Skeletal muscle cell (primary cell): ENCODE data around the gene OVCH2.
"Not testable (repeated sequence)": the region's sequence is repeated elsewhere in the genome, so short reads cannot be mapped to it uniquely, and the experiment has no call there.

Experiments
- DNase-seq: peaks from one replicate; pipeline ENCODE4 v3.0.0-alpha.2; 2010; ENCODE audit warnings: low read depth
- H3K4me3 ChIP-seq: 2 replicates; pipeline ENCODE4 v1.5.1; 2011; ENCODE audit warnings: low read depth, mild to moderate bottlenecking, control low read depth, low read length, moderate library complexity

OVCH2 gene

DNA sequence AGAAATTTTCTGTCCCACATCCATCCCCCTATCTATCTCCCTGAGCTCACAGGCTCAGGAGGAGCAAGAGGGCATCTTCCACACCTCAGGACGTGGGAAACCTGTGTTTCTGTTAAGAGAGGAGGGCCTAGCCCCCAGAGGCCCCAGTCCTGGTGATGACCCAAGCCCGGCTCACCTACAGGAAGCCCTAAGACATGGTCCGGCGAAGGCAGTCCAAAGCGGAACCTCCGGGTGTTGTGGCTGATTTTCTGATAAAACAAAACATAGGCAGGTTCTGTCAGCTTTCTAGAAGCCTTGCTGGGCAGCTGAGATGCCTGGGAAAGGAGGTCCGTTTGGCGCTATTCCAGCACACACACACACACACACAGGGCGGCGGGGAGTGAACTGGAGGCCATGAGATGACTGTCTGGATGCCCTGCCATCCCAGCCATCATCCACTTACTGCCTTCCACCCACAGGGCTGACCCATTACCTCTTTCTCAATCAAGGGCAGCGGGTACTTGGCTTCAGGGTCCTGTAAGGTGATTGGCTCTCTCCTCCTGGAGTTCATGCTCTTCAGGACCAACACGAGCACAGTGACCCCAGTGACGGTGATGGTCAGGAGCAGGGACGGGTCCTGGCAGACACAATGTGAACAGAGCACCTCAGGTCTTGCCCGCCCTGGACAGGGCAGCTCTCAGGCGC is 33.9 kb downstream of the OVCH2 start:
- no peak overlapping the region for H3K4me3 ChIP-seq
- DNase-seq: no peak

- no peak overlapping the region for H3K4me3 ChIP-seq
- DNase-seq: no peak
Observed at GRCh38 chr11:7671347-7672215, 34.7 kb downstream of the OVCH2 start.

- no peak for DNase-seq
- H3K4me3 ChIP-seq: no peak overlapping the region
Observed at GRCh38 chr11:7670641-7671040, 35.6 kb downstream of the OVCH2 start.

DNA sequence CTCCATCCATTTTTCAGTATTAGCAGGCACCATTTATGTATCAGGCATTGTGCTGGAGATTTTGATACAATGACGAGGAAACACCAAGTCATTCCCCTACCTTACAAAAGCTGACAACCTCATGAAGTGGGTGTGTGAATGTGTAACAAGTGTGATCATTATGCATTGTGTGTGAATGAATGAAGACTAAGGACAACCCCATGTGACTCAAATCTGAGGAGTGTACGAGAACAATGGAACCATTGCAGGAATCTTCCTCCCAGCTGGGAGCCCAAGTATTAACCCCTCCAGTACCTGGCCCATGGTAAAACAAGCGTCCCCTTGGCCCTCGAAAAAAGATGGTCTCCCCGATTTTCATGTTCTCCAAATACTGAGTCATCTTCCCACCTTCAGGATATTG is 37.4 kb downstream of the OVCH2 start:
- DNase-seq: no peak

DNA sequence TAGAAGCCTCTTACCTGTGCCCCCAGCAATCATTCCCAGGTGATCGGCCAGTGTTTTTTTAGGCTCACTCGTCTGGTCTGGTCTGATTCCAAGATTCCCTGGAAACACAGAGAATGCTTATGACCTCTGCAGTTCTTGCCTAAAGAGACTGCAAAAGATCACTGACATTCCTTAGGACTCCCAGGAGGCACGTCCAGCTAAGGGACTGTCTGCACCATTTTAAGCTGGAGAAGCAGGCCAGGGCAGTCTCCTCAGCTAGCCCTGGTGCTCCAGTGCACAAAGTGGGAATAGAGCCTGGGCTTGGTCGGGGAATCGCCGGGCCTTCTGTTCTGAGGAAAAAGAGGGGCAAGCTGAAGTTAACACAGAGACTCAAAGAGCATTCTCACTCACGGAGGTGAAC is 37.8 kb downstream of the OVCH2 start:
- no peak for DNase-seq
- no peak overlapping the region for H3K4me3 ChIP-seq

More for the DNA sequence above, 37.4 kb downstream of the OVCH2 start:
- no peak overlapping the region for H3K4me3 ChIP-seq

DNA sequence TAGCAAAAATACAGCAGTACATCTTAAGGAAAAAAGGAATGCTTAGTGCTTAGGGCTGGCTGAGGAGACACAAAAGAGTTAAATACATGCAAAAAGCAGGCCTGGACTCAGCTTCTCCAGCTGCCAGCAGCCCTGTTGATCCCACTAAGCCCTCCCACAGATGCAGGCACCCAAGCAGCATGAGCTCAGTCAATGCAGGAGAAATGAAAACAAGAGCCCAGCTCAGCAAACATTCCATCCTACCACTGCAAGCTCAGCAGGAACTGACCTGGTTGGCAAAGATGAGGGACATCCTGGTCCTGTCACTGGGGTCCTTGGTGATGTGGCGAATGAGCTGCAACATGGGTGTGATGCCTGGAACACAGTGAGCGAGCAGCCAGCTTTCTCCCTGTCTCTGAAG is 38.8 kb downstream of the OVCH2 start:
- no peak overlapping the region for H3K4me3 ChIP-seq
- no peak for DNase-seq

DNA sequence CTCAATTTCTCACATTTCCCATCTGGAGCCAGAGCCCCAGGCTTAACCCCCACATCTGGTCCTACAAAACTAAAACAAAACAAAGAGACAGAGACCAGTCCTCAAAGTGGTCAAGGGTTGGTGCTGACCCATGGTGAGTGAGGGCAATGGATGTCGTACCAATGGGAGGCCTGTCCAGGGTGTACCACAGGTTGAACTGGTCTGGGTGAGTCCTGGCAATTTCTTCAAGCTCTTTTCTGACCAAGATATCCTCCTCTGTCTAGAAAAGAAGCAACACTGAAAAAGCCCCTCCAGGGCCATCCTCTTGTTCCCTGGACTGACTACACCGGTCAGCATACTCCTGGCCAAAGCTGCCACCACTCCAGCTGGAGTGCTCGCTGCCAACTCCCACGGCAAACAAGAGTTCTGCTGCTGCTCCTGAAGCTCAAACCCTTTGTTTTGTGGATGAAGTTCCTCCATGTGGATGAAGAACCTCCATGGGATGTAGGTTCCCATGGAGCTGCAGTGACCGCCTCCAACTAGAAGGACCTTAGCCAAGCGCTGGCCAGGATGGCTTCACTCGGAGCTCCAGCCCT is 39.9 kb downstream of the OVCH2 start:
- H3K4me3 ChIP-seq: no peak overlapping the region
- DNase-seq: no peak

GRCh38 chr11:7665473-7666291 is 40.6 kb downstream of the OVCH2 start:
- H3K4me3 ChIP-seq: no peak overlapping the region
- DNase-seq: peak; percentile 18

GRCh38 chr11:7664867-7665266 is 41.4 kb downstream of the OVCH2 start:
- no peak for DNase-seq
- no peak overlapping the region for H3K4me3 ChIP-seq

DNA sequence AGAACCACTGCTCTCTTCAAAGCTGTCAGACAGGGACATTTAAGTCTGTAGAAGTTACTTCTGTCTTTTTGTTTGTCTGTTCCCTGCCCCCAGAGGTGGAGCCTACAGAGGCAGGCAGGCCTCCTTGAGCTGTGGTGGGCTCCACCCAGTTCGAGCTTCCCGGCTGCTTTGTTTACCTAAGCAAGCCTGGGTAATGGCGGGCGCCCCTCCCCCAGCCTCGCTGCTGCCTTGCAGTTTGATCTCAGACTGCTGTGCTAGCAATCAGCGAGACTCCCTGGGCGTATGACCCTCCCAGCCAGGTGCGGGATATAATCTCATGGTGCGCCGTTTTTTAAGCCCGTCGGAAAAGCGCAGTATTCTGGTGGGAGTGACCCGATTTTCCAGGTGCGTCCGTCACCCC is 42.7 kb downstream of the OVCH2 start:
- not testable (repeated sequence) for DNase-seq, H3K4me3 ChIP-seq

DNA sequence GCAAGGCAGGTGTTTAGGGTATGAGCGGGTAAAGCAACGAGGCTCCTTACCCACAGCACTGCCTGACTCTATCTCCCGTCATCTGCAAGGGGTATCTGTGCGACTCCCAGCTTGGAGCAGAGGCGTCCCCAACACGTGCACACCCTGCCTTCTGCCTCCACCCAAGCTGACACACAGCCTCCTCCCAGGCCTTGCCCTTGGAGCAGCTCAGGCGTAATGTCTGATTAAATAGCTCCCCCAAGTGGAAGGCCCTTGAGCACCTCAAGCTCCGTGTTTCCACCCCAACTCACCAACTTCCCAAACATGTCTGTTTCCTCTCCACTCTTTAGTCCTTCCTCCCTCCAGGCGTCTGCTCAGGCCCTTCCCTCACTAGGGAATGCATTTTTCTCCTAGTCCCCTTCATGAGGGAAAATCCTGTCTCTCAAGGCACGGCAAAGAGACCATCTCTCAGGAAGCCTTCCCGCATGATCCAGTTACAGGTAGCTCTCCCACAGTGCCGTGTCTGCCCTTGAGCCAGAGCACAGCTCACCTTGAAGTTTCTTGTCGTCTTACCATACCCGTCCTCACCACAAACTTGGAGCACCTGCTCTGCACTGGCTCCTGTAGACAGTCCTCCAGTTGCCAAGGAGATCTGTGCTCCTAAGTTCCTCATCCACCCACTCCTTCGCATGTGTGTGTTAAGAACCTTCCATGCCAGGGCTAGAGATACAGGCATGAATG is 48.8 kb downstream of the OVCH2 start:
- H3K4me3 ChIP-seq: no peak overlapping the region

GRCh38 chr11:7656704-7657103 is 49.6 kb downstream of the OVCH2 start:
- no peak for DNase-seq
- H3K4me3 ChIP-seq: no peak overlapping the region

More for the DNA sequence above, 48.8 kb downstream of the OVCH2 start:
- DNase-seq: no peak

DNA sequence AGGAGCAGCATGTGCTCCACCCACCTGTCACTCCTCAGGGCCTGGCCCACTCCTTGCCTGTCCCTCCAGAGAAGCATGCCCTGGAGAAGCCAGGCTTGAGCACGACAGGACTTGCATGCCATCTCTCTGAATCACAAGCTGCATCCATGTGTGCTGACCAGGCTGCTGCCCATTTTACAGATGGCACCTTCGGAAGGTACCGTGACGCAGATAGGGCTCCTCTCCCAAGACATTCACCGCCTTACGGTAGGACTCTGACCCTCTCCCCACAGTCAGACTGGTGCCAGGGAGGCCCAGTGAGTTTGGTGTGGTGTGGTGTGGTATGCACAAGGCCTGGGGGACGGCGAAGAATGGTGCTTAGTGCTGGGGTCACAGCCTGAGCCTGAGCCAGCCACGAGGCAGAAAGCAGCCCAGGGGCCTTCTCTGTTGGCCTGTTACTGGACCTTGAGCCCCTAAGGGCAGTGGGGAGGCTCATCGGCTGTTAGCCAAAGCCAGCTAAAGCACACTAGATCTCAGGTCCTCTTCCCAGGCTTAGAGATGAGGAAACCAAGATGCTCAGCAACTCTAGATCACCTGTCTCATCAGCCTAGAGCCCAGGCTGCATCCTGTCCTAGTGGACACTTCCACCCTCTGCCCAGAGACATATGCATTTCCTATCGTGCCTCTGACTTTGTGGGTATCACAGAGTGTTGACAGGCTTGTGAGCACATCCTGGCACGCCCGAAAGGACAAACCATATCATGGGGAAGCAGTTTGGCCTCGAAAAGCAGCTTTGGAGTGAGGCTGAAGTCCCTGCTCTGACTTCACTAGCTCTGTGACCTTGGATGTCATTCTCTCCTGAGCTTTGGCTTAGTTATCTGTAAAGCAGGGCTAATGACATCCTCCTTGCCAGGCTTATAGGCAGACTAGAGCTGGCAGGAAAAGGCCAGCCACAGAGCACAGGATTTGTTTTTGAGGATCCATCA is 50.7 kb downstream of the OVCH2 start:
- DNase-seq: no peak

DNA sequence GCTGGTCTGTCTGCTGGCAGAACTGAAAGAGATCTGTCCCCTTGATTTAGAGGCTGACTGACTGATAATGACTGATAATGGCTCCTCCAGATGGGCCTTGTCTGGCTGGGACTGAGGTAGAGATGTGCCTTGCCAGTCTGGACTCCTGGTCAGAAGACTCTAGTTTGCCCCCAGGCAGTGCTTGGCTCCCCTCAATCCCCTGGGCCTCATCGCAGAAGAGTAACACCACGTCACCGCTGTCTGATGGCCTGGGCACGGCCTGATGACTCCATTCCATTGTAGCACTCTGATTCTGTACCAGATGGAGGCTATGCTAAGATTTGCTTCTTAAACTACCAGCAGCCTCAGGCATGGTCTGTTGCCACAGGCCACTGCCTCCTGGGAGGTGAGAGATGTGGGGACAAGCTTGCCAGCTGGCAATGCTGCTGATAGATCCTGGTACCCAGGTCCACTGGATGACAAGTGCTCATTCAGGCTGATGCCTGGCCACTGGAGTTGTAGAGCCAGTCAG is 52.0 kb downstream of the OVCH2 start:
- no peak for DNase-seq
- H3K4me3 ChIP-seq: no peak overlapping the region

More for the DNA sequence above, 50.7 kb downstream of the OVCH2 start:
- no peak overlapping the region for H3K4me3 ChIP-seq

GRCh38 chr11:7651700-7652099 is 54.6 kb downstream of the OVCH2 start:
- no peak for DNase-seq
- no peak overlapping the region for H3K4me3 ChIP-seq

GRCh38 chr11:7651140-7651551 is 55.1 kb downstream of the OVCH2 start:
- DNase-seq: no peak
- no peak overlapping the region for H3K4me3 ChIP-seq

DNA sequence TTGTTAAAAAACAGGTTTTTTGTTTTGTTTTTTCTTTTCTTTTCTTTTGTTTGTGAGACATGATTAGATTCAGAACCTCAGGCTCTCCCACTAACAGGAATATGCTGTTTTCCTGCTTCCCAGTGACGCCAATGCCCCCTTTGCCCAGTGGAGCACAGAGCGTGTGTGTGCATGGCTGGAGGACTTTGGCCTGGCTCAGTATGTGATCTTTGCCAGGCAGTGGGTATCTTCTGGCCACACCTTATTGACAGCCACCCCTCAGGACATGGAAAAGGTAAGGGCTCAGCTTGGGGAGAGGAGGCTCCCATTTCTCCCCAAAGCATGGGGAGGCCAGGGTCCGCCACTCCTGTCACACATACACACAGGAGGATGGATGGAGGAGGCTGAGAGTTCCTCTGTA is 58.0 kb downstream of the OVCH2 start:
- no peak overlapping the region for H3K4me3 ChIP-seq
- DNase-seq: no peak

DNA sequence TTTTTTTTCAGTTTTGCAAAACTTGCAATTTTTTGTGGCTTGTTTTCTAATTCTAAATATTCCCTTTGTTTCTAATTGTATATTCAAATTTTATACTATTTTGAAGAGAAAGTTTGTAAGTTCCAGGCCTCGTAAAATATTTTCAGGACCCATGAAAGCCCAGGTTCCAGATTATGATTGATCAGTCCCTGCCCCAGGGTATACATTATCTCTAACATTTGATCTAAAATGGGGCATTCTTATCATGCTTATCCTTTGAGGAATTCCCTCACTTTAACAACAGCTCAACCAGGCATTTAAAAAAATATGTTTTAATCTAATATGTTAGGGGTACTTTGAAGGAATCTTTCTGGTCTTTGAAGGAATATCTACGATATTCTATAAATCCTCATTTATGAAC is 59.4 kb downstream of the OVCH2 start:
- DNase-seq: no peak
- H3K4me3 ChIP-seq: no peak overlapping the region
